ENCODE measurements around the gene UPF2. TPM values are rescaled to one million over a fixed set of nuclear protein-coding genes. Genes with fewer than 3 reads are reported as not detected.
"Not testable (repeated sequence)": the region's sequence is repeated elsewhere in the genome, so short reads cannot be mapped to it uniquely, and the experiment has no call there.

The UPF2 gene
- total RNA-seq, 1 donor from 2014 or later: 16.4 TPM

GRCh38 chr10:11908536-11908935 lies 134.1 kb downstream of the UPF2 start:
- peak; percentile 82 for DNase-seq (ENCODE audit: low spot score)

GRCh38 chr10:11907914-11908313 lies 134.7 kb downstream of the UPF2 start:
- DNase-seq (ENCODE audit: low spot score): peak; percentile 65

- DNase-seq (ENCODE audit: low spot score): no peak
Observed at GRCh38 chr10:11906714-11907113, 135.9 kb downstream of the UPF2 start.

- no peak for DNase-seq (ENCODE audit: low spot score)
Observed at GRCh38 chr10:11902646-11903045, 140.0 kb downstream of the UPF2 start.

GRCh38 chr10:11901833-11902475 lies 140.7 kb downstream of the UPF2 start:
- DNase-seq (ENCODE audit: low spot score): no peak

GRCh38 chr10:11901454-11901832 lies 141.2 kb downstream of the UPF2 start:
- DNase-seq (ENCODE audit: low spot score): no peak

- DNase-seq (ENCODE audit: low spot score): no peak
Observed at GRCh38 chr10:11901036-11901301, 141.6 kb downstream of the UPF2 start.

- DNase-seq (ENCODE audit: low spot score): no peak
Observed at GRCh38 chr10:11899067-11899876, 143.3 kb downstream of the UPF2 start.

GRCh38 chr10:11898372-11899066 lies 144.1 kb downstream of the UPF2 start:
- no peak for DNase-seq (ENCODE audit: low spot score)

GRCh38 chr10:11898033-11898371 lies 144.6 kb downstream of the UPF2 start:
- no peak for DNase-seq (ENCODE audit: low spot score)

- no peak for DNase-seq (ENCODE audit: low spot score)
Observed at GRCh38 chr10:11896549-11897200, 145.9 kb downstream of the UPF2 start.

GRCh38 chr10:11895598-11895997 lies 147.0 kb downstream of the UPF2 start:
- DNase-seq (ENCODE audit: low spot score): no peak

- DNase-seq (ENCODE audit: low spot score): no peak
Observed at GRCh38 chr10:11895108-11895466, 147.5 kb downstream of the UPF2 start.

GRCh38 chr10:11894381-11895107 lies 148.1 kb downstream of the UPF2 start:
- DNase-seq (ENCODE audit: low spot score): no peak

- DNase-seq (ENCODE audit: low spot score): no peak
Observed at GRCh38 chr10:11893749-11894278, 148.8 kb downstream of the UPF2 start.

- DNase-seq (ENCODE audit: low spot score): no peak
Observed at GRCh38 chr10:11891776-11892486, 150.7 kb downstream of the UPF2 start.

GRCh38 chr10:11889263-11889662 lies 153.3 kb downstream of the UPF2 start:
- not testable (repeated sequence) for DNase-seq (ENCODE audit: low spot score)

GRCh38 chr10:11887381-11888227 lies 155.0 kb downstream of the UPF2 start:
- DNase-seq (ENCODE audit: low spot score): no peak

GRCh38 chr10:11886851-11887250 lies 155.8 kb downstream of the UPF2 start:
- no peak for DNase-seq (ENCODE audit: low spot score)

- DNase-seq (ENCODE audit: low spot score): no peak
Observed at GRCh38 chr10:11886138-11886474, 156.5 kb downstream of the UPF2 start.

Measured in mesenteric fat pad (tissue), 1 donor.